Epithelial cell of proximal tubule (primary cell): ENCODE data around the gene GALP. TPM values are rescaled to one million over a fixed set of nuclear protein-coding genes. Genes with fewer than 3 reads are reported as not detected.
"Not testable (repeated sequence)": the region's sequence is repeated elsewhere in the genome, so short reads cannot be mapped to it uniquely, and the experiment has no call there.

Source experiments
- DNase-seq: peaks from one replicate; pipeline ENCODE4 v3.0.0-alpha.2; 2011; ENCODE audit warnings: low read depth
- H3K4me3 ChIP-seq: 2 replicates; pipeline ENCODE4 v1.5.1; 2011; ENCODE audit warnings: low read depth, mild to moderate bottlenecking, low read length
- CTCF ChIP-seq: conservative IDR thresholded peaks from 2 replicates; pipeline ENCODE4 v1.5.1; 2012; ENCODE audit warnings: low read depth, mild to moderate bottlenecking, low read length
- total RNA-seq: library from RNA; depleted of rRNA; stranded (reverse); fragments of >200 nt; gene quantifications from 2 replicates; pipeline ENCODE4 v1.2.3, GENCODE V29; 2015

The GALP gene
- total RNA-seq, 1 donor from 2014 or later = not detected

- no peak for TF ChIP-seq CTCF
- DNase-seq = no peak
- no peak overlapping the region for H3K4me3 ChIP-seq
Observed at GRCh38 chr19:56177564-56178243, 1.9 kb downstream of the GALP start.

- H3K4me3 ChIP-seq = no peak overlapping the region
- TF ChIP-seq CTCF = no peak
- no peak for DNase-seq
Observed at GRCh38 chr19:56189785-56190184, 14.0 kb downstream of the GALP start.

GRCh38 chr19:56191115-56191514 lies 15.3 kb downstream of the GALP start:
- no peak for DNase-seq
- no peak for TF ChIP-seq CTCF
- H3K4me3 ChIP-seq = no peak overlapping the region

GRCh38 chr19:56191711-56192110 lies 15.9 kb downstream of the GALP start:
- no peak for DNase-seq
- TF ChIP-seq CTCF = no peak
- no peak overlapping the region for H3K4me3 ChIP-seq

GRCh38 chr19:56193981-56194640 lies 18.3 kb downstream of the GALP start:
- H3K4me3 ChIP-seq = no peak overlapping the region
- TF ChIP-seq CTCF = no peak
- no peak for DNase-seq

GRCh38 chr19:56197646-56198045 lies 21.8 kb downstream of the GALP start, which contains the start of gene ZSCAN5B:
TSS of gene ZSCAN5B (minus strand) at chr19:56197783. CDS start at chr19:56193052, 4,731 bp downstream.
- not testable (repeated sequence) for H3K4me3 ChIP-seq, DNase-seq

GRCh38 chr19:56199687-56200086 lies 23.9 kb downstream of the GALP start:
- no peak for TF ChIP-seq CTCF
- DNase-seq = no peak
- H3K4me3 ChIP-seq = no peak overlapping the region
